ENCODE results near the gene C10orf95. TPM values are rescaled to one million over a fixed set of nuclear protein-coding genes. Genes with fewer than 3 reads are reported as not detected.

The C10orf95 gene
- polyA plus RNA-seq, 1 experiment = not detected

- H3K27me3 ChIP-seq (ENCODE audit: control insufficient read depth, insufficient read depth, low read length) = no peaks in the 10 kb centered on the region
- POLR2A ChIA-PET = interaction anchor here (0.5 kb wide), 1 partner anchor 11 kb away, joined by 5 read pairs; no protein-coding TSS in a partner anchor
- no peak overlapping the region for H3K4me3 ChIP-seq (ENCODE audit: low read depth, low read length)
- H3K9me3 ChIP-seq (ENCODE audit: control insufficient read depth, insufficient read depth, low read length) = no peaks in the 10 kb centered on the region; the same call in 1 of the 2 replicates
- no peak for TF ChIP-seq CTCF (IDR thresholded peaks at IDR 0.05; ENCODE audit: low read depth, low read length)
- no peak overlapping the region for H3K27ac ChIP-seq (ENCODE audit: low read depth, low read length)
- DNase-seq (ENCODE audit: low read depth, low spot score) = no peak
- CTCF ChIA-PET = interaction anchor here (0.8 kb wide), 1 partner anchor 256 kb away, joined by 4 read pairs; no protein-coding TSS in a partner anchor
Observed at GRCh38 chr10:102425444-102425843, 25.9 kb downstream of the C10orf95 start.

GRCh38 chr10:102424916-102425315, 26.4 kb downstream of the C10orf95 start:
- CTCF ChIA-PET = interaction anchor here (3.5 kb wide), 1 partner anchor 256 kb away, joined by 14 read pairs; no protein-coding TSS in a partner anchor

GRCh38 chr10:102424145-102424544, 27.2 kb downstream of the C10orf95 start:
- ChIA-PET CTCF (interaction anchor here (3.0 to 5.0 kb wide), 3 partner anchors 8 to 255 kb away, joined by 14 to 33 read pairs (median 21); partner anchors contain the start of gene CUEDC2), POLR2A (no interaction called here)

More at GRCh38 chr10:102424916-102425315, 26.4 kb downstream of the C10orf95 start:
- Histone ChIP-seq H3K9me3 (ENCODE audit: control insufficient read depth, insufficient read depth, low read length) (no peaks in the 10 kb centered on the region; the same call in 1 of the 2 replicates), H3K27ac (ENCODE audit: low read depth, low read length) (no peak overlapping the region), H3K4me3 (ENCODE audit: low read depth, low read length) (no peak overlapping the region), H3K27me3 (ENCODE audit: control insufficient read depth, insufficient read depth, low read length) (no peaks in the 10 kb centered on the region)
- TF ChIP-seq CTCF (IDR thresholded peaks at IDR 0.05; ENCODE audit: low read depth, low read length) = no peak
- DNase-seq (ENCODE audit: low read depth, low spot score) = no peak
- POLR2A ChIA-PET = no interaction called here

DNA sequence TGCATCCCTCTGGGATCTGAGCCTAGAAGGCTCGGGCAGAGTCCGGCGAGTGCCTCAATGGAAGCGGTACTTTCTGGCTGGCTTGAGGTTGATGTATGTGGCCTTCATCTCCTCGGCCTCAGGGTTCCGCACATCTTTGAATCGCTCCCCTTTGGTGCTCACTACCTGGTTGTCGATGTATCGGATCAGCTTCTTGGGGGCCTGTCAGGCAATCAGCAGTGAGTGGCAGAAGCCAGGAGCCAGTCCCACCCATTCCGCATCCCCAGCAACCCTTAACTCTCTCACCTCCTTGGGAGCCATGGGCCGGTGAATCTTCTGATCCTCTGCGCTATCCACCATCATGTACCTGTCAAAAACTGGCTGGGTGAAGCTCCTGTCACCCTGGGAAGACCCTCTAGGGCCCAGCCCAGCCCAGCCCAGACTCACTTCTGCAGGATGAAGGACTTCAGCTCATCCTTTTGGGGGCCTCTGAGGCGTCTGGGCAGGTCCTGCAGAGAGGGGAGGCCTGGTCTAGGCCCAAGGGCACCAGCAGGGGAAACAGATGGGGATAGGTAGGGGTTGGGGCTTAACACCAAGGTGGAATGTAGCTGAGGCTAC, 27.9 kb downstream of the C10orf95 start:
- Histone ChIP-seq H3K9me3 (ENCODE audit: control insufficient read depth, insufficient read depth, low read length) (no peaks in the 10 kb centered on the region; the same call in 1 of the 2 replicates), H3K27me3 (ENCODE audit: control insufficient read depth, insufficient read depth, low read length) (peaks cover 7% of the 10 kb centered on the region), H3K4me3 (ENCODE audit: low read depth, low read length) (no peak overlapping the region), H3K27ac (ENCODE audit: low read depth, low read length) (no peak overlapping the region)
- ChIA-PET CTCF (interaction anchor here (0.7 to 5.0 kb wide), 14 partner anchors 8 to 254 kb away, joined by 3 to 33 read pairs (median 4); partner anchors contain the start of genes CUEDC2 and NFKB2), POLR2A (interaction anchor here (1.0 to 3.3 kb wide), 5 partner anchors 9 to 254 kb away, joined by 3 to 31 read pairs (median 6); partner anchors contain the start of genes C10orf95 and CUEDC2)
- TF ChIP-seq CTCF (IDR thresholded peaks at IDR 0.05; ENCODE audit: low read depth, low read length) = no peak
- DNase-seq (ENCODE audit: low read depth, low spot score) = no peak

More at GRCh38 chr10:102424145-102424544, 27.2 kb downstream of the C10orf95 start:
- no peak for TF ChIP-seq CTCF (IDR thresholded peaks at IDR 0.05; ENCODE audit: low read depth, low read length)
- no peaks in the 10 kb centered on the region; the same call in 1 of the 2 replicates for H3K9me3 ChIP-seq (ENCODE audit: control insufficient read depth, insufficient read depth, low read length)
- H3K4me3 ChIP-seq (ENCODE audit: low read depth, low read length) = no peak overlapping the region
- no peak overlapping the region for H3K27ac ChIP-seq (ENCODE audit: low read depth, low read length)
- no peaks in the 10 kb centered on the region for H3K27me3 ChIP-seq (ENCODE audit: control insufficient read depth, insufficient read depth, low read length)
- no peak for DNase-seq (ENCODE audit: low read depth, low spot score)
